ENCODE data around the gene RBM11. TPM values are rescaled to one million over a fixed set of nuclear protein-coding genes. Genes with fewer than 3 reads are reported as not detected.

The RBM11 gene
- polyA plus RNA-seq, 3 donors = 2.9 to 5.0 (median 4.5) TPM

DNA sequence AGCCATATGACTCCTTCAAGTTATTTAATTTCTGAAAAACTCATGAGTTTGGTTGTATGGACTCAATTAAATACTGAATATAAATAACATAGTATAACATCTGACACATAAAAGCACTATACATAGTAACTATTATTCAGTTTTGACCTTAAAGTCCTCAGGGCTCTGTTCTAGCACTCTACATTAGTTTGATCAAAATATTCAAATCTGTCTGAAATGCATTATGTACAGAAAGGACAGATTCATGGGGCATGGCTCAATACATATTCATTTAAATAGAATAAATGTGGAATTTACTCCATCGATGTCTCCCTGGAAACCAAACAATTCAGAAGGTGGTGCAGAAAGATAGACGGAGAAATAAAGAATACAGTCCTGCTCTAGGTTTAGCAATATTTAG, 49.1 kb downstream of the RBM11 start:
- no peak for DNase-seq

DNA sequence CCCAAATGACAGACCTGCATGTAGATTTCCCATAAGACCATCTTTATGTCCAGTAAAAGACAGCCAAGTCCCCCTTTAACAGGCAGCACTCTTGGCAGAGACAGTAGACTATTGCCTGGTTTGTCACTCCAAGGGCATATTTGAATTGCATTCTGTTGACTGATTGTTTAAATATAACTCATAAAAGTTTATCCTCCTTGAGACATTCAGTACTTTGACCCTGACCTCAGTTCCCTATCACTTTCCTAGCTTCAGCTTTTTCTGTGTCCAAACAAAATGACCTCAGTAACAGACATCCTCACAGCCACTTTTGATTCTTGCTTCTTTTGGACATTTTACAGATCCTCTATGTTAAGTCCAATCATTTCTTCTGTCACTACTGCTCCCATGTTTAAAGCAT, 51.1 kb downstream of the RBM11 start:
- no peak for DNase-seq

DNA sequence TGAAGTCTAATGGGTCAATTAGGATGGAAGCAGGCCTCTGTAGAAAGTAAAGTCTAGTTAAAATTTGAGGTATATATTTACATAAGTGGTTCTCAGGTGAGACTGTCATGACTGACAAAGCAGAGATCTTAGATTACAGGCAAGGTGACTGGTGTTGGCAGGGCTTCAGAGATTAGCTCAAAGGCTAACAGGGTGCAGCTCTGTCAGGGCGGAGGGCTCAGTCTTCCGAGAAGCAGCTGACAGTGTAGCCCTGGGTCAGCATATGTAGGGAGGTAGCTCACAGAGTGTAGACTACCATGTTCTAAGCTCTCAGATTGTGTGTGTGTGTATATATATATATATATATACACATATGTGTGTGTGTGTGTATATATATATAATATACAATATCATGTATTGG, 54.7 kb downstream of the RBM11 start:
- no peak for DNase-seq

DNA sequence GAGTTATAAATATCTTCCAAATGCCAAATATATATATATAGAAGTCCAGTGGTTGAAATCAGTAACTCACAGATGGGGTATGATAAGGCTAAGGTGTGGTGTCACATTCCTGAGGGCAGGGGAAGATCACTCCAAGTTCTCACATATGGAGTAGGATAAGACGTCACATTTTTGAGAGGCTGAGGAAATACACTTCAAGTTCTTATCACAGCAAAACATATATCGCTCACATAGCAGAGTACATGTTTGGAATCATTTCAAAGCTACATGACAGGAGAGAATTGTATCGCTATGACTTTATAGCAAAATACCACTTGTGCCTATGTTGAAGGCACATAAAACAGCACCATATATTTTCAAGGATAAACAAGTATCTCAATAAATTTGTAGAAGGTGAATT, 55.1 kb downstream of the RBM11 start:
- no peak for DNase-seq

DNA sequence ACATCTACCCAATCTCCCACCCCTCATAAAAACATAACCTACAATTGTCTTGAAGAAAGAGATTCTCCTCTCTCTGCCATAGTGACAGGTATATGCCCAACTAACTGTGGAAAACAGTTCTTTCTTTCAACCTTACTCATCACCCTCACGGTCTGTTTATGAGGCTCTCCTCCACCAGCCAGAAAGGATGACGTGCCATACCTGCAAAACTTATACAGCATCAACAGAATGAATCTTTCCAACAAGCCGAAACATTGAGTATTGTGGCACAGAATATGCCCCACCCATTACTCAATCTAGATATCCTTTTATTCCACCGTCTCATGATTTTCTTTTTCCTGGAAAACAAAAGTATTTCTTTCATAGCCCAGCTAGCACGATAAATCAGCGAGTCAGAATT, 55.7 kb downstream of the RBM11 start:
- no peak for DNase-seq

DNA sequence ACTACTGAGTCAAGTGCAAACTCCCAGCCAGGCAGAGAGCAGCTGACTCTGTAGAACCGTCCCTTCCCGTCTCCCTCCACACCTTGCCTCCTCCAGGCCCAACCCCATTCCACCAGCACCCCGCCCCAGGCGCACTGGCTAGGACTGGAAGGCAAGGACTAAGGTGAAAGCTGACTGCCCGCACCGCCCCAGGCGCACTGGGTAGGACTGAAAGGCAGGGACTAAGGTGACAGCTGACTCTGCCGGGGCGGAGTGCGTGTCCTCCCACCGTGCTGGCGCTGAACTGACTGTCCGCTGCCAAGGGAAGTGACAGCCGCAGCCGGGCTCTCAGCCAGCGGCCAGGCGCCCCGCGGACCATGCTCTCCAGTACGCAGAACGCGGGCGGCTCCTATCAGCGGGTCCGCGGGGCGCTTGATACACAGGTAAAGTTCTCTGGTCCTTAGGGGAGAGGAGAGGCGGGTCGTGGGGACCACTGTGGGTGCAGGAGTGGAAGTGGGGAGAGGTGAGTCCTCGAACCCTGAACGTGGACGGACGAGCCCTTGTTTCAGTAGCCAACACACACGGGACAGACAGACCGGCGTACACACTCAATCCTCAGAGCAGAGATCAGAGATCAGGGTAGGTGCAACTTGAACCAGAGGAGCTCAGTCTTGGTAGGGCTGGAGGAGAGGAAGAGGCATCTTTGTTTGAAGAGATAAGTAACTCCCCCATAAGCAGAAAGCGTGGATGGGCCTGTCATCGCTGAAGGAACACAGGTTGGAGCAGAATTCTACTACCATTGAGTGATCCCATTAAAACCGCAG, 58.0 kb downstream of the RBM11 start:
- DNase-seq = no peak

DNA sequence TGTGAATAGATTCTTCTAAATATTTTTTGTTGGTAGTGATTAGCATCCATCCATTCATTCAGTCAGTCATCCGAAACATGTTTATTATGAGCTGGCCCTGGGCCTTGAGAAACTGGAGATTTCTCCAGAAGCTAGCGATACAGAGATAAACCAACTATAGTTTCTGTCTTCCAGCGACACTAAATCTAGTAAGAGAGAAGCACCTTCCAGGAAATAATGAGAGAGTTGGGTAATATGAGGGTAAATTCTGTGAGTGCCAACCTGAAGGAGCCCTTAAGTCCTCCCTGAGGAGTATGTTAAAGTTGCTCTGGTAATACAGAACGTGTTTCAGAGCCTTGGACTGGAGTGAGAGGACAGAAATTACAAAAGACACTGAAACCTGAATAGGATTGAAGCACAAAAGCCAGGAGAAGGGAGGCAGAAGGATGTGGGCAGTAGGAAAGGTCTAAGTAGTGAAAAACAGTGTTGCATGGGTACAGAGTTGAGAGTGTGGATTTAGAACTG, 59.8 kb downstream of the RBM11 start:
- DNase-seq = no peak

Other genes starting within 250 kb of the RBM11 start
- under 1 TPM; 0.27 to 0.81 (median 0.65) TPM for gene LIPI, start 5.2 kb upstream of the RBM11 start, polyA plus RNA-seq (ENCODE audit: insufficient read length in 3 of 3)
- gene HSPA13, start 167.0 kb downstream of the RBM11 start, polyA plus RNA-seq (ENCODE audit: insufficient read length in 3 of 3) = 10 to 100 TPM; 45.6 to 48.6 (median 45.8) TPM

All from renal pelvis (tissue), 4 donors.